Measurements from ENCODE around the gene IFNLR1. TPM values are rescaled to one million over a fixed set of nuclear protein-coding genes. Genes with fewer than 3 reads are reported as not detected.

IFNLR1 gene
- total and polyA plus RNA-seq, 9 of the 15 experiments (the other 6 are each of a cell fraction or from before 2014, with no cell fraction given): not detected

- TF ChIP-seq RBM14 (IDR thresholded peaks at IDR 0.05; ENCODE audit: borderline replicate concordance, insufficient read depth, low read depth, low read length): no peak
- TF ChIP-seq RNF219 (CRISPR knock-in tag; IDR thresholded peaks at IDR 0.05): no peak
- no peak for TF ChIP-seq TRIM25 (IDR thresholded peaks at IDR 0.05; ENCODE audit: borderline replicate concordance)
- no peak for TF ChIP-seq RREB1 (CRISPR knock-in tag; IDR thresholded peaks at IDR 0.05)
- no peak for TF ChIP-seq HEY1 (CRISPR knock-in tag; IDR thresholded peaks at IDR 0.05; ENCODE audit: borderline replicate concordance)
- no peak for TF ChIP-seq ZNF436 (CRISPR knock-in tag; IDR thresholded peaks at IDR 0.05)
- TF ChIP-seq CBFA2T2 (conservative IDR thresholded peaks at IDR 0.05): no peak
- no peak for TF ChIP-seq ZNF766 (CRISPR knock-in tag; conservative IDR thresholded peaks at IDR 0.05)
- no peak for TF ChIP-seq CHAMP1 (IDR thresholded peaks at IDR 0.05)
- no peak for TF ChIP-seq ZNF277 (CRISPR knock-in tag; IDR thresholded peaks at IDR 0.05; ENCODE audit: borderline replicate concordance)
- TF ChIP-seq PTRF (tag; IDR thresholded peaks at IDR 0.05): no peak
Observed at GRCh38 chr1:24134376-24134775, 52.7 kb downstream of the IFNLR1 start (continued).

Data from K562 (cell line).